ENCODE data around the gene ARHGAP33. TPM values are rescaled to one million over a fixed set of nuclear protein-coding genes. Genes with fewer than 3 reads are reported as not detected.

ARHGAP33 gene
- total RNA-seq, 1 donor from 2014 or later: 29.1 TPM

- Mint-ChIP-seq H3K9me3 (no peaks in the 10 kb centered on the region), H3K36me3 (ENCODE audit: low read depth) (peaks cover 77% of the 10 kb centered on the region), H3K27me3 (ENCODE audit: low read depth) (no peaks in the 10 kb centered on the region), H3K4me3 (ENCODE audit: low read depth) (no peak overlapping the region), H3K27ac (no peak overlapping the region), H3K4me1 (ENCODE audit: low read depth) (peaks cover 5% of the 10 kb centered on the region)
- no peak for DNase-seq (ENCODE audit: low spot score)
- intact Hi-C loops (cut with micrococcal nuclease): no loop called here
These were observed 40.5 kb upstream of the ARHGAP33 start for GRCh38 chr19:35734889-35735288.

- no peak overlapping the region for H3K4me3 Mint-ChIP-seq (ENCODE audit: low read depth)
- peaks cover 10% of the 10 kb centered on the region for H3K4me1 Mint-ChIP-seq (ENCODE audit: low read depth)
- intact Hi-C loops (cut with micrococcal nuclease): no loop called here
- peak overlapping the region; percentile 62 for H3K27ac Mint-ChIP-seq
- DNase-seq (ENCODE audit: low spot score): no peak
- H3K9me3 Mint-ChIP-seq: no peaks in the 10 kb centered on the region
- peaks cover 64% of the 10 kb centered on the region for H3K36me3 Mint-ChIP-seq (ENCODE audit: low read depth)
- no peaks in the 10 kb centered on the region for H3K27me3 Mint-ChIP-seq (ENCODE audit: low read depth)
These were observed 38.2 kb upstream of the ARHGAP33 start for GRCh38 chr19:35736913-35737886.

GRCh38 chr19:35738021-35738886 lies 37.1 kb upstream of the ARHGAP33 start:
- no peaks in the 10 kb centered on the region for H3K9me3 Mint-ChIP-seq
- intact Hi-C loops (cut with micrococcal nuclease): no loop called here
- H3K36me3 Mint-ChIP-seq (ENCODE audit: low read depth): peaks cover 71% of the 10 kb centered on the region
- H3K4me3 Mint-ChIP-seq (ENCODE audit: low read depth): no peak overlapping the region
- H3K4me1 Mint-ChIP-seq (ENCODE audit: low read depth): peaks cover 18% of the 10 kb centered on the region
- H3K27me3 Mint-ChIP-seq (ENCODE audit: low read depth): no peaks in the 10 kb centered on the region
- no peak overlapping the region for H3K27ac Mint-ChIP-seq
- no peak for DNase-seq (ENCODE audit: low spot score)

GRCh38 chr19:35738887-35739229 lies 36.5 kb upstream of the ARHGAP33 start:
- intact Hi-C loops (cut with micrococcal nuclease): no loop called here
- H3K4me1 Mint-ChIP-seq (ENCODE audit: low read depth): peaks cover 22% of the 10 kb centered on the region
- no peak overlapping the region for H3K27ac Mint-ChIP-seq
- peak overlapping the region; percentile 47 for H3K4me3 Mint-ChIP-seq (ENCODE audit: low read depth)
- H3K9me3 Mint-ChIP-seq: no peaks in the 10 kb centered on the region
- H3K27me3 Mint-ChIP-seq (ENCODE audit: low read depth): no peaks in the 10 kb centered on the region
- H3K36me3 Mint-ChIP-seq (ENCODE audit: low read depth): peaks cover 68% of the 10 kb centered on the region
- DNase-seq (ENCODE audit: low spot score): no peak

GRCh38 chr19:35739275-35740107 lies 35.9 kb upstream of the ARHGAP33 start:
- intact Hi-C loops (cut with micrococcal nuclease): loop anchor here (1.0 to 10.0 kb wide), 7 partner anchors 27 to 475 kb away; partner anchors contain the start of genes COX6B1, SDHAF1, THAP8 and WDR62
- Mint-ChIP-seq H3K4me3 (ENCODE audit: low read depth) (peak overlapping the region; percentile 47), H3K9me3 (no peaks in the 10 kb centered on the region), H3K27me3 (ENCODE audit: low read depth) (no peaks in the 10 kb centered on the region), H3K4me1 (ENCODE audit: low read depth) (peaks cover 25% of the 10 kb centered on the region), H3K36me3 (ENCODE audit: low read depth) (peaks cover 65% of the 10 kb centered on the region), H3K27ac (no peak overlapping the region)
- no peak for DNase-seq (ENCODE audit: low spot score)

- no peaks in the 10 kb centered on the region for H3K9me3 Mint-ChIP-seq
- peaks cover 25% of the 10 kb centered on the region for H3K4me1 Mint-ChIP-seq (ENCODE audit: low read depth)
- no peaks in the 10 kb centered on the region for H3K27me3 Mint-ChIP-seq (ENCODE audit: low read depth)
- peak overlapping the region; percentile 94 for H3K4me3 Mint-ChIP-seq (ENCODE audit: low read depth)
- H3K27ac Mint-ChIP-seq: no peak overlapping the region
- no peak for DNase-seq (ENCODE audit: low spot score)
- intact Hi-C loops (cut with micrococcal nuclease): loop anchor here (1.0 to 10.0 kb wide), 7 partner anchors 28 to 475 kb away; partner anchors contain the start of genes COX6B1, SDHAF1, THAP8 and WDR62
- peaks cover 59% of the 10 kb centered on the region for H3K36me3 Mint-ChIP-seq (ENCODE audit: low read depth)
These were observed 35.3 kb upstream of the ARHGAP33 start for GRCh38 chr19:35740108-35740422.

GRCh38 chr19:35740423-35741202 lies 34.8 kb upstream of the ARHGAP33 start:
- Mint-ChIP-seq H3K27ac (peak overlapping the region; percentile 94), H3K36me3 (ENCODE audit: low read depth) (peaks cover 54% of the 10 kb centered on the region), H3K4me1 (ENCODE audit: low read depth) (peaks cover 25% of the 10 kb centered on the region), H3K4me3 (ENCODE audit: low read depth) (peak overlapping the region; percentile 94), H3K27me3 (ENCODE audit: low read depth) (no peaks in the 10 kb centered on the region), H3K9me3 (no peaks in the 10 kb centered on the region)
- intact Hi-C loops (cut with micrococcal nuclease): loop anchor here (1.0 to 10.0 kb wide), 7 partner anchors 28 to 474 kb away; partner anchors contain the start of genes COX6B1, SDHAF1, THAP8 and WDR62
- peak; percentile 95 for DNase-seq (ENCODE audit: low spot score)

GRCh38 chr19:35741203-35741515 lies 34.2 kb upstream of the ARHGAP33 start:
- Mint-ChIP-seq H3K4me1 (ENCODE audit: low read depth) (peaks cover 30% of the 10 kb centered on the region), H3K27ac (peak overlapping the region; percentile 94), H3K9me3 (no peaks in the 10 kb centered on the region), H3K36me3 (ENCODE audit: low read depth) (peaks cover 51% of the 10 kb centered on the region), H3K27me3 (ENCODE audit: low read depth) (no peaks in the 10 kb centered on the region), H3K4me3 (ENCODE audit: low read depth) (peak overlapping the region; percentile 94)
- intact Hi-C loops (cut with micrococcal nuclease): loop anchor here (2.0 to 10.0 kb wide), 5 partner anchors 46 to 474 kb away; partner anchors contain the start of genes COX6B1, SDHAF1, THAP8 and WDR62
- DNase-seq (ENCODE audit: low spot score): no peak

GRCh38 chr19:35742121-35742724 lies 33.1 kb upstream of the ARHGAP33 start, which contains the start of gene IGFLR1:
TSS of gene IGFLR1 (minus strand) at chr19:35742452. CDS start at chr19:35741180, 1,272 bp downstream.
- Mint-ChIP-seq H3K4me3 (ENCODE audit: low read depth) (peak within 1 kb of the TSS; percentile 95), H3K27me3 (ENCODE audit: low read depth) (no peaks in the 10 kb centered on the region), H3K4me1 (ENCODE audit: low read depth) (peaks cover 31% of the 10 kb centered on the region), H3K27ac (peak within 1 kb of the TSS; percentile 95), H3K36me3 (ENCODE audit: low read depth) (peaks cover 40% of the 10 kb centered on the region), H3K9me3 (no peaks in the 10 kb centered on the region)
- DNase-seq (ENCODE audit: low spot score): peak; percentile 65
- intact Hi-C loops (cut with micrococcal nuclease): loop anchor here (5.0 to 10.0 kb wide), 4 partner anchors 95 to 473 kb away; partner anchors contain the start of genes COX6B1, SDHAF1, THAP8 and WDR62

GRCh38 chr19:35743640-35744429 lies 31.5 kb upstream of the ARHGAP33 start:
- Mint-ChIP-seq H3K9me3 (no peaks in the 10 kb centered on the region), H3K36me3 (ENCODE audit: low read depth) (peaks cover 28% of the 10 kb centered on the region), H3K4me1 (ENCODE audit: low read depth) (peaks cover 37% of the 10 kb centered on the region), H3K27me3 (ENCODE audit: low read depth) (no peaks in the 10 kb centered on the region), H3K4me3 (ENCODE audit: low read depth) (peak overlapping the region; percentile 95), H3K27ac (peak overlapping the region; percentile 99)
- intact Hi-C loops (cut with micrococcal nuclease): loop anchor here (1.0 to 10.0 kb wide), 6 partner anchors 42 to 471 kb away; partner anchors contain the start of genes COX6B1, SDHAF1, THAP8 and WDR62
- no peak for DNase-seq (ENCODE audit: low spot score)

All from activated T-helper 2 cell treated with anti-CD3 and anti-CD28 coated beads, Interferon-gamma antibody, Interleukin-2, Interleukin-4, amounts not matched to agents 10 μg/mL and 5 μg/mL and 100 μg/mL, durations not matched to agents 14 hours and 24 hours and 36 hours (primary cell).